Measurements from ENCODE around the gene SPAAR.
"Not testable (repeated sequence)": the region's sequence is repeated elsewhere in the genome, so short reads cannot be mapped to it uniquely, and the experiment has no call there.

Gene SPAAR, protein sequence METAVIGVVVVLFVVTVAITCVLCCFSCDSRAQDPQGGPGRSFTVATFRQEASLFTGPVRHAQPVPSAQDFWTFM

DNA sequence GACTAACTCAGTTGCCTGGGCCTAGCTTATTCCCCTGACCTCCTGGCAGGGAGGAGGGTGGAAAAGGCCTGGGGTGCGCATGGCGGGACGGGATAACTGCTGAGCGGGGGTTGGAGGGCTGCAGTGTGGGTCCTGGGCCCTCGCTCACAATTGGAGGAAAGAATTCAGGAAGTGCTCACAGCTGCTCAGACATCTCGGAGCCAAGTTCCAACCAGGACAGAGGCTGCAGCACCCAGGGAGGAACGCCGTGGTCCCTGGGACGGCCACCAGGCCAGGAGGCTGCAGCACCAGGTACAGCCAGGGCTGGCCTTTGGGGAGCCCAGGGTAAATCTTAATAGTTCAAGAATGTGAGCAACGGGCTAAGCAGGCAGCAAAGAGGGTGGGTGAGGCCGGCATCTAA, at the start of gene SPAAR:
Gene SPAAR, plus strand, starts transcription at position 217 of the 400 bp plus-strand sequence. CDS start 974 bp downstream, outside the sequence.
- no peak for DNase-seq (ENCODE audit: low read depth)

DNA sequence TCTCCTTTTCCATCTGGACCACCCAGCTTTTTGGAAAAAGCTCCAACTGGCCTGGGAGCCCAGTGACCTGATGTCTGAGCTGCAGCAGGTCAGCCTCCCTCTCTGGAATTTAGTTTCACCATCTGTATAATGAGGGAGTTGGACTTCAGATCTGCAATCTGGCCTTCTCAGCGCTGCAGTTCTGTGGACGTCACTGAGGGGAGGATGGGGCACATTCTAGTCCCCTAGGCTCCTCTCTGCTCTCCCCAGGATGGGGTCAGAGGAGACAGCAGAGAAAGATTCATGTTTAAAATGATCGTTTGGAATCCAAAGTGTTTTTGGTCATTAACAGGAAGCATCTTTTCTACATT, 49.3 kb upstream of the SPAAR start:
- no peak for DNase-seq (ENCODE audit: low read depth)

DNA sequence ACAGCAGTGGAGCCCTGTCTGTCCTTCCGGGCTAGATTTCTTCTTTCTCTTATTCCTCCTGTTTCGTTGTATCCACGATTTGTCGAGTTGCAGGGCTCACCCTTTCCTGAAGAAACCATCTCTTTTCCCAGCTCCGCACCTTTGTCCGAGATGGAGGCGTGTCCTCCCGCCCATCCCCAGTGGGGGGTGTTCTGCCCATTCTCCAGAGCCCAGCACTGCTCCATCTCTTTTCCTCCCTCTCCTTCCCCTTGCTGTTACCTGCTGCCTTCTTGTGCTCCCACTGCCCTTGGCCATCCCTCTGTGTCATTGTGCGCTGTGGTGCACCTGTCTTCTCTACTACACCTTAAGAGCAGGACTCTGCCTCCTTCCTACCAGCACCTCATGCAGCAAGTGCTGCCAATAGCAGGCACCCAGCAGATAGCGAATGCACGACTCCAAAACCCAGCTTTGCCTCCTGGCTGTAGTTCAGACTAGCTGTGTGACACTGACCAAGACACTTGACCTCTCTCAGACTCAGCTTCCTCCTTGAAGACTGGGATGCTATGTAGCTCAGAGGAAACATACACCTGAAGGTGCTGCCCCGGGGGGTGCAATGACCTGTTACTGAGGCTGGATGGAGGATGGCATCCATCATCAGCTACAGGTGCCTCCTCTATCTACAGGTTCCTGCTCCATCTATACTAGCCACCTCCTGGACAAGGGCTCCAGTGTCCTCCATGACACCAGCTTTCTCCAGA, 48.0 kb upstream of the SPAAR start:
- no peak for DNase-seq (ENCODE audit: low read depth)

DNA sequence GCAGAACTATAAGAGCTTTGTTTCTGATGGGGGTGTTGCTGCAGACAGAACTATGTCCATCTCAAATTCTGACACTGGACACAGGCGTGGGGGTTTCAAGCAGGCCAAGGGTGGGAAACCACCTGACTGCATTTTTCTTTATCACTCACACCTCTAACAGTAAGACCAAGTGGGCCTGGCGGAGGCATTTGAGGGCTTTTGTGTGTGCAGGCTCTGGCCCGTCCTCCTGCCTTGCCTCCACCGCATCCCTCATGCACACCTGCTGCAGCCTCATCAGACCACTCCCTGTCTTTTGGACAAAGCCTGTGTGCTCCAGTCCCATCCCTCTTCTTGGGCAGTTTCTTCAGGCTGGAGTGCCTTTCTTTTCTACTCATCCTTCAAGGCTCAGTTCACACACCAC, 47.0 kb upstream of the SPAAR start:
- DNase-seq (ENCODE audit: low read depth), result no peak

DNA sequence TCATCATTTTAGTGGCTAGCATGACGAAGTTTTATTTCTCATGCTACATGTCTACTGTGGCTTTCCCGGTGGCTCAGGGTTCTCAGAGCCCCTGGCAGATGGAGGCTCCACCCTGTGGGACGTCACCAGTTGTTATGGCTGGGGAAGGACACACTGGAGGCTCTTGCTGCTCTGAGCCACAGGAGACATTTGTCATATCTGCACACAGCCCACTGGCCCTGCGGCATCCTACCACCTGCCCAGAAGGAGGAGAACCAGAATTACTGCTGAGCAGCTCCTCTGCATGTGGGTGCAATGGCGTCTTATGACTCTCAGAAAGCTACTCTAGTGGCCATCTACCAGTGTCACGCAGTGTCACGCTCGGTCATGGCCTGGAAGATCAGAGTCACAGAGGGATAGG, 45.7 kb upstream of the SPAAR start:
- DNase-seq (ENCODE audit: low read depth), result no peak

DNA sequence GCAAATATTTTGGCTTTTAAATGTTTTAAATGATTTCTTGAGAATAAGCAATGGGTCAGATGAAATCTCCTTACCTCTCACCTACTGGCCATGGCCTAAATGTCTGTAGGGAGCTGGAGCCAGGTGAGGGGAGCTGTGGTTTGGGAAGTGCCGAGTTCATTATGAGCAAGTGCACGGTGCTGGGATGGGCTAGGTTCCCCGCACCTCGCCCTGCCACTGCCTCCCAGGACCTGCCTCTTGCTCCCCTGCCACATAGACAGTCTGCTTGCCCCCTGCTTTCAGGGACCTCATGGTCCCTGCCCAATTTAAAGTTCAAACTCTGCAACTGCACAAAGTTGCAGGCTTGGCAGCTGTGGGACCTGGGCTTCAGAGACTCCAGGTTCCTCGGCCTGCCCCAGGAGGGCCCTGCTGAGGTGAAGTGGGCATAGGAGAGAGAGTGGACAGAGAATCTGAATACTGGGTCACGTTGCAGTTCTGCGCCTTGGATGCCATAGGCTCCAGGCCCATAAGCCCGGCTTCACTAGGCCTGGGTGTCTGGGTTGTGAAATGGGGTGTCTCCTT, 44.5 kb upstream of the SPAAR start:
- DNase-seq (ENCODE audit: low read depth), result no peak

DNA sequence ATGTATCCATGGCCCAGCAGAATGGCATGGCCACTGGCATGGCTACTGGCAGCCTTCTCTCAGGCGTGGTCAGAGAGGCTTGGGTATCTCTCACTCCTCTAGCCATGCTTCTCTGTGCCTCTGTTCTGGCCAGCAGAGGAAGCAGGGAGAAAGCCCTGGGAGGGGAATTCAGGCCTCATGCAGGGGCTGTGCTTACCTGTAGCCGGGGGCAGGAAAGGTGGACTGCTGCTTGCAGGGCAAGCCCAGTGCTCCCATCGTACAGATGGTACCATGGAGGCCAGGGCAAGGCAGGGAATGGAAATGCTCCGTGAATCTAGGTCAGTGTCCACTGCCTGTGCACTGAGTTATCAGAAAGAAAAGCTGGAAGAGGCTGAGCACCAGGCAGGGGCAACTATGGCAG, 41.8 kb upstream of the SPAAR start:
- DNase-seq (ENCODE audit: low read depth), result no peak

DNA sequence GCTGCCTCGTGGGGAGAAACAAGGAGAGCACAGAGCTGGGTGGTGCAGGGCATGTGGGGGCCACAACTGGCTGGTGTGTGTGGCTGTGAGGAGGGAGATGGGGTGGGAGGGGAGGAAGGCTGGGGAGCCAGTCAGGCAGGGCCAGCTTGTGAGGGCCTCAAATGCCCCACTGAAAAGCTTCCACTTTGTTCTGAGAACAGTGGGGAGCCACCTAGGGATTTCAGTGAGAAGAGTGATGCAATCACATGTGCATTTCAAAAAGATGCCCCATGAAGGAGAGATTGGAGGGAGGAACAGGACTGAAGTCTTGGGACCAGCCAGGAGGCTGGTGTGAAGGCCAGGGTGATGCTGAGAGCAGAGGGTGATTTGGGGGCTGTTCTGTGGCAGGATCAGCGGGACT, 40.4 kb upstream of the SPAAR start:
- no peak for DNase-seq (ENCODE audit: low read depth)

DNA sequence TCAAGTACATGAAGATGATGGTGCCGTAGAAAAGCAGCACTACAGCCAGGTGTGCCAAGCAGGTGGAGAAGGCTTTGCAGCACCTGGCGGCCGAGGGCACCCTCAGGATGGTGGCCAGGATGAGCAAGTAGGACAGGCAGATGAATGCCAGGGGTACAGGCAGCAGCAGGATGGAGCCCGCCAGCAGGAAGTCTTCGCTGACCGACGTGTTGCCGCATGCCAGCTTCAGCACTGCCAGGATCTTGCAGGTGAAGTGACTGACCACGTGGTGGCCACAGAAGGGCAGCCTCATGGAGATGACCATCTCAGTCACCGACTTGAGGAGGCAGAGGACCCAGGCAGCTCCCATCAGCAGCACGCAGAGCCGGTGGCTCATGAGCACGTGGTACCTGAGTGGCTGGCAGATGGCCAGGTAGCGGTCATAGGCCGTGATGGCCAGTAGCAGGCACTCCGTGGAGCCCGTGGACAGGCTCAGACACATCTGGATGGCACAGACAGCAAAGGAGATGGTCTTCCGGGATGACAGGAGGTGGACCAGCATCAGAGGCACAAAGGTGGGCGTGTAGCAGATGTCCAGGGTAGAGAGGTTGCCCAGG, 39.6 kb upstream of the SPAAR start:
- DNase-seq (ENCODE audit: low read depth), result no peak

DNA sequence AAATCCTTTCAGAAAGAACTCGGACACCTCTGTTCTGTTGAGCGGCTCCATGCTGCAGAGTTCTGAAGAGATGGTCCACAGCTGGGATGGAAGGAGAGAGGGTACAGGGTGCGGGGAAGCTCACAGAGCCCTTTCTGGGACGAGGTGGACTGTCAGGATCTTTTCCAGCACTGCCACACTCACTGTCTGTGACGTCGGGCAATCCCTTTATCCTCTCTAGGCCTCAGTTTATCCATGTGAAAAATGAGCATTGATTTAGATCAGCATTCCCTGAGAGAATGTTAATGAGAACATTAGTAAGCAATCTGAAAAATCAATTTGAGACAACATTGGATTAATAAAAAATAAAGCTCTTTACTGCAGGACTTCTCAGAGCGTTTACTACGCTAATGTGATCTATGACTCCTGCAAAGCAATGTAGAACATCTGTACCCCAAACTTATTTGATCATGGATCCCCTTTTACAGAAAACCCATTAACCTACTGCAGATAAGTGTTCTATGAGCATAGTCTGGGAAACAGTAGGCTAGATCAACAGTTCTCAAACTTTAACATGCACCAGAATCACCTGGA, 38.9 kb upstream of the SPAAR start, which contains the start of gene OR13J1:
Gene OR13J1, minus strand, starts transcription at position 51 of the 573 bp plus-strand sequence. Its CDS starts 0 bp downstream, at position 51.
- DNase-seq (ENCODE audit: low read depth), result no peak

DNA sequence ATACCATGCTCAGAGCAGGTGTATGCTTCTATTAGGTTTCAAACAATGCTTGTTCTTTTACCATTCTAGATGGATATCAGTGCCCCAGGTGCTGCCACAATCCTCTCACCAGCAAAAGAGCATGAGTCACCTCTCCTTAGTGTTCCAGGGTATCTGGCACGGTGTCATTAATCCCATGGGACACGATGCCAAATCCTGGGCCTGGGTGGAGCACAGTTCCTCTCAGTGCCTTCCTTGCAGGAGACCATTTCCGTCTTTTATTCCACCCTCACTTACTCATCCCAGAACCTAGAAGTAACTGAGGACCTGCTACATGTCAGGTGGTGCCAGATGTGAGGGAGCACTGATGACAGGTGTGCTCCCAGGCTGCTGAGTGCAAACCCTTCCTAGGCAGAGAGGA, 37.7 kb upstream of the SPAAR start:
- no peak for DNase-seq (ENCODE audit: low read depth)

DNA sequence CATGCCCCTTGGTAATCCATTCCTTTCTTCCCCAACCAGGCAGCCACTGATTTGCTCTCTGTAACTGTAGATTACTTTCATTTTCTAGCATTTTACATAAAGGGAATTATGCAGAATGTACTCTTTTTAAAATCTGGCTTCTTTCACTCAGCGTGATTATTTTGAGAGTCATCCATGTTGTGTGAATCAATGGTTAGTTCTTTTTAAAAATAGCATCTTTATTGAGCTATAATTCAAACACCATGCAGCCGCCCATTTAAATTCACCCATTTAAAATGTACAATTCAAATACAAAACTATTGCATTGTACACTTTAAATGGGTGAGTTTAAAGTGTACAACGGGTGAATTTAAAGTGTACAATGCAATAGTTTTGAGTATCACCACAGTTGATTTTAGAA, 36.8 kb upstream of the SPAAR start:
- no peak for DNase-seq (ENCODE audit: low read depth)

DNA sequence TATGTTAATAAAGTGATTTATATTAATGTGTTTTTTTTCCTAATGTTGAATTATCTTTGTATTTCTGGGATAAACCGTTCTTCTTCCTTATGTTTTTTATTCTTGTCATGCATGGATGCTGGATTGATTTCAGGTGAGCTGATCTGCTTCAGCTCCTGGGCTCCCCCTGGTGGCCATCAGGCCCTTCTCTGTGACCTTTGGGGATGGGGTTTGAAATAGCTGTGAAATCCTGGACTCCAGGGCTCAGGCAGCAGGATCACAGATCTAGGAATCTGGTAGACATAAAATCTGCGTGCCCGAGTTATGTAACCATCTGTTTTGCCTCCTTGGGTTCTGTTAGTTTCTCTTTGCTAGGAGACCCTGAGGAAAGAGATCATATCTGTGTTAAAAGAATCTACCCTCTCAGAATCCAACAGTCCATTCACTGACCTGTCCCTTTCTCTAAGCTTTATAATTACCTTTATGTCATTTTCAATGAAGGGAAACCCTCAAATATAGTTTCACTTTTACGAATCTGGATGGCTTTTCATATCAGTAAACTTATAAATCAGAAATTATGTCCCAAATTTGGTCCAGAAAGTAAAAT, 26.9 kb upstream of the SPAAR start:
- DNase-seq (ENCODE audit: low read depth), result peak; percentile 58

DNA sequence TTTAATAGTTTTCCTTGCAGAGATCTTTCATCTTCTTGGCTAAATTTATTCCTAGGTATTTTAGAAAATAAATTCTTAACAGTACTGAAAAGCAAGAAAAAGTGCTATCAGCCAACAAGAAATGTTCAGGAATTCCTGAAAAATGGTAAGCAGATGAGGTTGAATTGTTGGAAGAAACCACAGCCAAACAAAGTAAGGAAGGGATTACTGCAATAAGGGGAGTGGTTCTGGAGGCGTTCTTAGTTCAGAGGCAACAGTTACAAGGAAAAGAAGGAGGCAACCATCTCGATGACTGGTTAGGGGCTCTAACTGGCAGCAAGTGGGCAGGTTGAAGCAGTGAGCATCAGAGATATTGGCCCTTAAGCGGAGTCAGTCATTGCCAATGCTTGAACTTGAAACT, 26.3 kb upstream of the SPAAR start:
- DNase-seq (ENCODE audit: low read depth), result peak; percentile 21

DNA sequence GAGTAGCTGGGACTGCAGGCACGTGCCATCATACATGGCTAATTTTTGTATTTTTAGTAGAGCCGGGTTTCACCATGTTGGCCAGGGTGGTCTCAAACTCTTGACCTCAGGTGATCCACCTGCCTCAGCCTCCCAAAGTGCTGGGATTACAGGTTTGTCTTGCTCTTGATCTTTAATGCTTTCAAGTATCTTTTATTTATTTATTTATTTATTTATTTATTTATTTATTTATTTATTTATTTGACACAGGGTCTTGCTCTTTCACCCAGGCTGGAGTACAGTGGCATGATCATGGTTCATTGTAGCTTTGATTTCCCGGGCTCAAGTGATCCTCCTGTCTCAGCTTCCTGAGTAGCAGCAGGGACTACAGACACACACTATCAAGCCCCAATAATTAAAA, 24.4 kb upstream of the SPAAR start:
- not testable (repeated sequence) for DNase-seq (ENCODE audit: low read depth)

DNA sequence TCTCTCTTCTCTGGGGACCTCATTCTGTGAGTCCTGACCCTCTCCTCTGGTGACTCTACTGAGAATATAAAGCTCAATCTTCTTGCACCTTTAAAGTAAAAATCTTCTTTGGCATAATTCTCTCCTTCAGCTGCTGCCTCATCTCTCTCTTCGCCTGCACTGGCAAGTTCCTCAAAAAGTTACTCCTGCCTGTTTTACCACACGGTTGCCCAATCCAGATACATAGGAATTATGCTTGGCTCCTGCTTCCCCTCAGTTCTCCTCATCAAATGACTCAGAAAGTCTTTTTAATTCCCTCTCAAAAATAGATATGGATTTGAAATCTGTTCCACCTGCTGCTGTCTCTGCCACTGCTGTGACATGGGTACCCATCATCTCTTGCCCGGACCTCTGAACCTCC, 17.6 kb upstream of the SPAAR start:
- no peak for DNase-seq (ENCODE audit: low read depth)

DNA sequence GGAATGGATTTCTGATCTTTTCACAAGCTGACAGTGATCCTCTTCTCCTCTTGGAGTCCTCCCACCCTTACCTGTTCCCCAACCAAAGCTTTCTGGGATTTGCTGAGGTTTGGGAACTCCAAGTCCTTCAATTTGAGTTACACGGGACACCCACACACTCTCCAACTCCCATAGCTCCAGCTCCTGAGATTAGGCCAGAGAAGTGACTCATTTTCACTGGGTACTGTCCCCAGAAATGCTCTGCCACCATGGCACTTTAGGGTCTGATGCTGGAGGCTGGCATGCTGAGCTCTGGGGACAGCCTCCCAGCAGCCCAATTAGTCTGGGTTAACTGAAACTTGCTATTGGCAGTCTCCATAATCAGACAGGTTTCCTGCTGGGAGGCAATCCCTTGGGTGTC, 17.2 kb upstream of the SPAAR start:
- no peak for DNase-seq (ENCODE audit: low read depth)

DNA sequence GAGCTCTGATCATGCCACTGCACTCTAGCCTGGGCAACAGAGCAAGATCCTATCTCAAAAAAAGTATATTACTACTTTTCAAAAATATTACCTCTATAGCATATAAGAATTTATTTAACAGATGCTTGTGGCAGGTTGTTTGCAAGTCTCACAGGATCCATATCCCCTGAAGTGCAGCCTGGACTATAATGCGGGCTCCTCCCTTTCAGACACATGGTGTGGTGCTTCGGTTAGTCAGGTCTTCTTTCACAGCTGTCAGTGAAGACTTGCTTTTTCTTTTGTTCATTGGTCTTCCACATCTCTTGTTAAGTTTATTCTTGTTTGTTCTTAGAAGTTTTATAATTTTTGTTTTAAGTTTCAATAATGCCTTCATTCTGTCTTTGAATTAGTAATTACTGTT, 12.7 kb upstream of the SPAAR start:
- no peak for DNase-seq (ENCODE audit: low read depth)

DNA sequence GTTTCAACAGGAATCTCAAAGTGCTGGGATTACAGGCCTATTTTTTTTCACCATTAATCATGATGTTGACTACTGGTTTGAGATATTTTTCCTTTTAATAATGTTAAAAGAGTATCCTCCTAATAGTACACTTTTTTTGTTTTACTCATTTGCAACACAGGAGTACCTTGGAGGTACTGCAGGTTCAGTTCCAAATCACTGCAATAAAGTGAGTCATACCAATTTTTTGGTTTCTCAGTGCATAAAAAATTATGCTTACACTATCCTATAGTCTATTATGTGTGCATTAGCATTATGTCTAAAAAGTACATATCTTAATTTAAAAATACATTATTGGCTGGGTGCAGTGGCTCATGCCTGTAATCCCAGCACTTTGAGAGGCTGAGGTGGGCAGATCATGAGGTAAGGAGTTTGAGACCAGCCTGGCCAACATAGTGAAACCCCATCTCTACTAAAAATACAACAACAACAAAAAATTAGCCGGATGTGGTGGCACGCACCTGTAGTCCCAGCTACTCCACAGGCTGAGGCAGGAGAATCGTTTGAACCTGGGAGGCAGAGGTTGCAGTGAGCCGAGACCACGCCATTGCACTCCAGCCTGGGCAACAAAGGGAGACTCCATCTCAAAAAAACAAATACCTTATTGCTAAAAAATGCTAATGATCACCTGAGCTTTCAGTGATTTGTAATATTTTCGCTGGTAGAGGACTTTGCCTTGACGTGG, 11.8 kb upstream of the SPAAR start:
- not testable (repeated sequence) for DNase-seq (ENCODE audit: low read depth)

DNA sequence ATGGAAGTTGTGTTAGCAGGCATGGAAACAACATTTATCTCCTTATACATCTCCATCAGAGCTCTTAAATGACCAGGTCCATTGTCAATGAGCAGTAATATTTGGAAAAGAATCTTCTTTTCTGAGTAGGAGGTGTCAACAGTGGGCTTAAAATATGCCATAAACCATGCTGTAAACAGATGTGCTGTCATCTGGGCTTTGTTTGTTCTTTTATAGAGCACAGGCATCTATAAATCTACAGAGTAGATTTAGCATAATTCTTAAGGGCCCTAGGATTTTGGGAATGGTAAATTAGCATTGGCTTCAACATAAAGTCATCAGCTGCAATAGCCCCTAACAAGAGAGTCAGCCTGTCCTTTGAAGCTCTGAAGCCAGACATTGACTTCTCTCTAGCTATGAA, 11.0 kb upstream of the SPAAR start:
- DNase-seq (ENCODE audit: low read depth), result no peak

DNA sequence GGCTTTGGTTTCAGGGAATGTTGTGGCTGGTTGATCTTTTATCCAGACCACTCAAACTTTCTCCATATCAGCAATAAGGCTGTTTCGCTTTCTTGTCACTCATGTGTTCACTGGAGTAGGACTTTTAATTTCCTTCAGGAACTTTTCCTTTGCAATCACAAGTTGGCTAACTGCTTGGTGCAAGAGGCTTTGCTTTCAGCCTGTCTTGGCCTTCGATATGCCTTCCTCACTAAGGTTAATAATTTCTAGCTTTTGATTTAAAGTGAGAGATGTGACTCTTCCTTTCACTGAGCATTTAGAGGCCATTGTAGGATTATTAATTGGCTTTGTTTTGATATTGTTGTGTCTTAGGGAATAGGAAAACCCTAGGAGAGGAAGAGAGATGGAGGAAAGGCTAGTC, 10.3 kb upstream of the SPAAR start:
- DNase-seq (ENCODE audit: low read depth), result no peak

DNA sequence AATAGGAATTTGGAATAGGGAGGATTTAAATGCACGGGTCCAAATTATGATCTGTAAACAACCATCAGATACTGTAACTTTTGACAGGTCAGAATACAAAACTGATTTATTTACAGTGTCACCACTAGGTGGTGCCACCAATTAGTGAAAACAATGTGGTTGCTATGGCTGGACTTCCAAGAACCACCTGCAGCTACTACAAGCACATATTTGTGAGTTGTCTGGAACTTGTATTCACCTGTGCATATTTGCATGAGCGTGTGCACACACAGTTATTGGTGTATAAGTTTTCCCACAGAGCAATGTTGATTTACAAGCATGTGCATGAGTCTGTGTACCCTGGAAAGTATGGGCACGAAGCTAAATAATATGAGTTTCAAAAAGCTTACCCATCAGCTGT, 6.2 kb upstream of the SPAAR start:
- peak; percentile 62 for DNase-seq (ENCODE audit: low read depth)
